ENCODE data around the gene OTOF. TPM values are rescaled to one million over a fixed set of nuclear protein-coding genes. Genes with fewer than 3 reads are reported as not detected.

Gene OTOF
- total and polyA plus RNA-seq, 9 of the 15 experiments (the other 6 are each of a cell fraction or from before 2014, with no cell fraction given): 0.03 to 0.11 (median 0.06) TPM; not detected in 5

DNA sequence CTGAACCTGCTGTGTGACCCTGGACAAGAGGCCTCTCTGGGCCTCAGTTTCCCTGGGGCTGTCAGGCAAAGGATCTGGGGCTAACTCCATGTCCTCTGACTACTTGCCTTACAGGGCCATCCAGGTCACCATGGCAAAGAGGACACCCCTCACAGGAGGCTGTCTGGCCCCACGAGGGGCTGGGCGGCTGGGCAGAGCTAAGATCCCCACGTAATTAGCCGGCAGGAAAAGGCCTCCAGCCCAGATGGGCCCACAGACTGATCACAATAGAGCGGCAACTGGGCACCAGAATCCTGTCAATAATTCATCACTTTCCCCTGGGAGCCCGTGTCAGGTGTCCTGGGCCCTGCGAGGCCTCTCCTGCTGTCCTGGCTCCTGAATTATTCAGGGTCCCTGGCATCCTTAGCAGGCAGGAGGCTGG lies 44.8 kb upstream of the OTOF start:
- Histone ChIP-seq H3K9me3 (replicated peaks; ENCODE audit: control insufficient read depth, insufficient read depth, low read depth, low read length) (no peaks in the 10 kb centered on the region), H3K27ac (ENCODE audit: extremely low read depth, low read depth, low read length) (no peak overlapping the region), H3K4me3 (no peak overlapping the region), H3K9me1 (ENCODE audit: control insufficient read depth, insufficient read depth, low read length) (no peaks in the 10 kb centered on the region), H2AFZ (ENCODE audit: low read depth, low read length) (peak overlapping the region; percentile 8; the same call in 1 of the 2 replicates), H3K4me1 (replicated peaks in 1 of 2; ENCODE audit: control insufficient read depth in 2 of 2, insufficient read depth in 2 of 2, low read length in 2 of 2) (peaks cover 3 to 6% of the 10 kb centered on the region in 2 experiments; a peak in 2 of 5 replicates), H4K20me1 (replicated peaks; ENCODE audit: control insufficient read depth, insufficient read depth, low read length) (no peaks in the 10 kb centered on the region), H3K9ac (ENCODE audit: insufficient read depth in 1 of 2, low read depth in 2 of 2, low read length in 2 of 2) (peak overlapping the region in 1 of 2 experiments; percentile 47; a peak in 1 of 4 replicates), H3K27me3 (ENCODE audit: control insufficient read depth in 2 of 2, insufficient read depth in 2 of 2, low read length in 2 of 2) (peaks cover 14 to 66% of the 10 kb centered on the region in 2 experiments), H3K36me3 (ENCODE audit: control insufficient read depth, insufficient read depth, low read length) (no peaks in the 10 kb centered on the region), H3K79me2 (ENCODE audit: control insufficient read depth, insufficient read depth, low read length) (no peaks in the 10 kb centered on the region), H3K4me2 (ENCODE audit: insufficient read depth, low read length) (no peak overlapping the region)
- TF ChIP-seq POLR2A (conservative IDR thresholded peaks at IDR 0.05): no peak
- TF ChIP-seq PTTG1 (tag; IDR thresholded peaks at IDR 0.05; ENCODE audit: low read depth): no peak
- TF ChIP-seq SMARCA5 (IDR thresholded peaks at IDR 0.05): no peak
- TF ChIP-seq HDAC6 (IDR thresholded peaks at IDR 0.05; ENCODE audit: low read depth, low read length): no peak
- TF ChIP-seq RBM39 (optimal IDR thresholded peaks at IDR 0.05; ENCODE audit: low read depth, low read length): no peak
- no peak for TF ChIP-seq POLR2AphosphoS5 (IDR thresholded peaks at IDR 0.05; ENCODE audit: control insufficient read depth, insufficient read depth, low read depth, low read length)
- TF ChIP-seq RBBP5 (IDR thresholded peaks at IDR 0.05; ENCODE audit: borderline replicate concordance, insufficient read depth, low read length, poor library complexity, severe bottlenecking): no peak
- TF ChIP-seq MAFF (IDR thresholded peaks at IDR 0.05; ENCODE audit: low read length): no peak
- DNase-seq (ENCODE audit: extremely low read depth in 1 of 4, low spot score in 3 of 4): no peak
- no peak for FAIRE-seq
- POLR2A ChIA-PET: interaction anchor here (0.6 to 1.0 kb wide), 2 partner anchors 10 to 189 kb away, joined by 3 read pairs; no protein-coding TSS in a partner anchor
- no peak for ATAC-seq
- in situ Hi-C loops (cut with MboI) (no loop called here), intact Hi-C loops (cut with micrococcal nuclease) (no loop called here)
- 11% methylated on average over 5 of the region's 7 CpGs for WGBS (ENCODE audit: insufficient coverage, low coverage, missing lambda C conversion rate)
- BruUV-seq (replicated peaks): no TSS peak
- CTCF ChIA-PET (ENCODE audit: low intra/inter-chr PET ratio): interaction anchor here (3.9 kb wide), 1 partner anchor 55 kb away, joined by 31 read pairs; no protein-coding TSS in a partner anchor
